ENCODE data around the gene MOK. TPM values are rescaled to one million over a fixed set of nuclear protein-coding genes. Genes with fewer than 3 reads are reported as not detected.
"Not testable (repeated sequence)": the region's sequence is repeated elsewhere in the genome, so short reads cannot be mapped to it uniquely, and the experiment has no call there.

The MOK gene
- total RNA-seq, 1 donor from 2014 or later = 17.6 TPM

DNA sequence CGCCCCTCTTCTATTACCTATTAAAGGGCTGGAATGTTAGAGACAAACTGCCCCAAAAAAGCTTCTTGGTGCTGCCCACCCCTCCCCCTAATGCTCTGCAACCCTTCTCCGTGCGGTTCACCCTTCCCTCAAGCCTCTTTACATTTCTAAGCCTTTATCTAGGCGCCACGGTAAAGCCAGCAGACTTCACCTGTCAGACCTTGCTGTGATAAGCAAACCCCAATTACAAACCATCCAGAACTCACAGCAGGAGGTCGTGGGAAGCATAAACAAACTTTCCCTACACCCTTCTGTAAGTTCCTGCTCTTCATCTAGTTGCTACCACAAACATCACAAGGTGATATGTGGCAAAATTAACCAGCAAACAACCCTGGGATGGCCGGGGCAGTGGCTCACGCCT, 56.8 kb downstream of the MOK start:
- Histone ChIP-seq H3K9me3 (no peaks in the 10 kb centered on the region), H3K36me3 (peaks cover 0 to 7% of the 10 kb centered on the region in 2 donors), H3K4me1 (no peaks in the 10 kb centered on the region), H3K4me3 (no peak overlapping the region), H3K27ac (no peak overlapping the region), H3K27me3 (no peaks in the 10 kb centered on the region)
- no peak for TF ChIP-seq CTCF (IDR thresholded peaks at IDR 0.05)
- intact Hi-C loops (cut with DNase I) = no loop called here
- no peak for DNase-seq (ENCODE audit: low spot score in 2 of 2)

- Histone ChIP-seq H3K9me3 (no peaks in the 10 kb centered on the region), H3K4me1 (no peaks in the 10 kb centered on the region), H3K4me3 (no peak overlapping the region), H3K27ac (no peak overlapping the region), H3K36me3 (peaks cover 0 to 7% of the 10 kb centered on the region in 2 donors), H3K27me3 (no peaks in the 10 kb centered on the region)
- DNase-seq (ENCODE audit: low spot score in 2 of 2) = no peak
- TF ChIP-seq CTCF (IDR thresholded peaks at IDR 0.05) = no peak
- intact Hi-C loops (cut with DNase I) = no loop called here
These were observed 58.9 kb downstream of the MOK start for GRCh38 chr14:102246071-102246470.

GRCh38 chr14:102243795-102244194, 61.2 kb downstream of the MOK start:
- H3K4me1 ChIP-seq; DNase-seq (ENCODE audit: low spot score in 2 of 2); intact Hi-C loops (cut with DNase I); H3K27me3 ChIP-seq; H3K4me3 ChIP-seq; H3K27ac ChIP-seq; H3K9me3 ChIP-seq; H3K36me3 ChIP-seq: not testable (repeated sequence)

DNA sequence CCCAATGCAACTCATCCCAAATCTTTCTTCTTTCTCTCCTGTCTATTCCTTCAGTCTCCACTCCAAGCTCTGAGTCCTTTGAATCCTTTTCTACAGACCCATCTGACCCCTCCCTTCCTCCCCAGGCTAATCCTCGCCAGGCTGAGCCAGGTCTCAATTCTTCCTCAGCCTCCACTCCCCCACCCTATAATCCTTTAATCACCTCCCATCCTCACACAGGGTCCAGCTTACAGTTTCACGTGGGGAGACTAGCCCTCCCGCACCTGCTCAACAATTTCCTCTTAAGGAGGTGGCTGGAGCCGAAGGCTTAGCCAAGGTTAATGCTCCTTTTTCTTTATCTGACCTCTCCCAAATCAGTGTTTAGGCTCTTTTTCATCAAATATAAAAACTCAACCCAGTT, 63.8 kb downstream of the MOK start:
- Histone ChIP-seq H3K36me3 (no peaks in the 10 kb centered on the region), H3K4me1 (no peaks in the 10 kb centered on the region), H3K9me3 (no peaks in the 10 kb centered on the region), H3K27me3 (no peaks in the 10 kb centered on the region), H3K27ac (no peak overlapping the region), H3K4me3 (no peak overlapping the region)
- no peak for TF ChIP-seq CTCF (IDR thresholded peaks at IDR 0.05)
- intact Hi-C loops (cut with DNase I) = no loop called here
- no peak for DNase-seq (ENCODE audit: low spot score in 2 of 2)

DNA sequence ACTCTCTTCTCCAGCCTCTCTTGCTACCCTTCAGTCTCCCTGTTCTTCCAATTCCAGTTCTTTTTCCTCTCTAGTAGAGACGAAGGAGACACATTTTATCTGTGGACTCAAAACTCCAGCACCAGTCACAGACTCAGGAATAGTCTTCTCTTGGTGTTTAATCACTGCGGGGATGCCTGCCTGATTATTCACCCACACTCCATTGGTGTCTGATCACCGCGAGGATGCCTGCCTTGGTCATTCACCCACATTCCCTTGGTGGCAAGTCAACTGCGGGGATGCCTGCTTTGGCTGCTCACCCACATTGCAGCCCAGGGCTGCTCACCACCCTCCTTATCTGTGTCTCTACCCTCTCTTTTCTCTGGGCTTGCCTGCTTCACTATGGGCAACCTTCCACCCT, 64.5 kb downstream of the MOK start:
- H3K27ac ChIP-seq; H3K4me3 ChIP-seq; H3K4me1 ChIP-seq; H3K36me3 ChIP-seq; DNase-seq (ENCODE audit: low spot score in 2 of 2); intact Hi-C loops (cut with DNase I); H3K27me3 ChIP-seq; H3K9me3 ChIP-seq: not testable (repeated sequence)

DNA sequence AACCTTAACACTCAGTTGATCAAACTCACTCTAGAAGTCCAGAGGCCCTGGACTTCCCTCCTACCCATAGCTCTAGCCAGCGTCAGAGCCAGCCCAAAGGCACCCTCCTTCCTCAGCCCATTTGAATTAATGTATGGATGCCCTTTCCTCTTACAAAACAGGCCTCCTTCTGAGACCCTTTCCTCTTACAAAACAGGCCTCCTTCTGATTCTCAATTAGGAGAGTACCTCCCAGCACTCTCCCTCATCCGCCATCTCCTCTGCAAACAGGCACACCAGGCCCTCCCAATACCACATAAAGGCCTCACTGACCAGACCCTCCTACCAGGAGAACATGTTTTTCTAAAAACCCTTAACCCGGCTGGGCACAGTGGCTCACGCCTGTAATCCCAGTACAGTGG, 65.7 kb downstream of the MOK start:
- intact Hi-C loops (cut with DNase I) = loop anchor here (10.0 kb wide), 1 partner anchor 266 kb away; the partner anchor contains the start of gene ANKRD9
- no peak for DNase-seq (ENCODE audit: low spot score in 2 of 2)
- Histone ChIP-seq H3K27me3 (no peaks in the 10 kb centered on the region), H3K4me3 (no peak overlapping the region), H3K4me1 (no peaks in the 10 kb centered on the region), H3K9me3 (no peaks in the 10 kb centered on the region), H3K36me3 (no peaks in the 10 kb centered on the region), H3K27ac (no peak overlapping the region)
- TF ChIP-seq CTCF (IDR thresholded peaks at IDR 0.05) = no peak

GRCh38 chr14:102238766-102239165, 66.2 kb downstream of the MOK start:
- no peak for DNase-seq (ENCODE audit: low spot score in 2 of 2)
- H3K27me3 ChIP-seq = no peaks in the 10 kb centered on the region
- no peaks in the 10 kb centered on the region for H3K36me3 ChIP-seq
- no peak for TF ChIP-seq CTCF (IDR thresholded peaks at IDR 0.05)
- no peaks in the 10 kb centered on the region for H3K4me1 ChIP-seq
- intact Hi-C loops (cut with DNase I) = loop anchor here (10.0 kb wide), 1 partner anchor 266 kb away; the partner anchor contains the start of gene ANKRD9
- no peaks in the 10 kb centered on the region for H3K9me3 ChIP-seq
- no peak overlapping the region for H3K27ac ChIP-seq
- no peak overlapping the region for H3K4me3 ChIP-seq
